Colonic mucosa (tissue), 4 donors: ENCODE data around the gene SYT1. TPM values are rescaled to one million over a fixed set of nuclear protein-coding genes. Genes with fewer than 3 reads are reported as not detected.

ENCODE experiments used
- DNase-seq: peaks from one replicate; pipeline ENCODE4 v3.0.0-alpha.2; 2020
- H3K27ac ChIP-seq: fragments of 200-600 bp; one replicate; pipeline ENCODE4 v1.8.0; 2021
- H3K27me3 ChIP-seq: fragments of 200-600 bp; one replicate; pipeline ENCODE4 v1.8.0; 2021
- H3K36me3 ChIP-seq: fragments of 200-600 bp; one replicate; pipeline ENCODE4 v1.8.0; 2021
- H3K4me1 ChIP-seq: fragments of 200-600 bp; one replicate; pipeline ENCODE4 v1.8.0; 2021; ENCODE audit warnings: mild to moderate bottlenecking
- H3K4me3 ChIP-seq: fragments of 200-600 bp; one replicate; pipeline ENCODE4 v1.8.0; 2021
- H3K9ac ChIP-seq, 2 donors: one replicate each; pipeline ENCODE4 v1.7.0; 2013; ENCODE audit warnings: control low read depth in 2 of 2, low read depth in 2 of 2, low read length in 2 of 2
- H3K9me3 ChIP-seq: fragments of 200-600 bp; one replicate; pipeline ENCODE4 v1.8.0; 2021
- CTCF ChIP-seq: fragments of 200-600 bp; IDR thresholded peaks from one replicate; pipeline ENCODE4 v1.8.0; 2022; ENCODE audit warnings: antibody characterized with exemption, mild to moderate bottlenecking
- intact Hi-C: fragments of 100-400 bp; cut with DNase I; formaldehyde crosslinking; loops from one replicate; pipeline ENCODE4 v1.14.1; 2022
- total RNA-seq, 2 donors: library from RNA; stranded (reverse); fragmentation: NEBNext Ultra II Directional in 1 of 2; extraction: Animal tissue kit (Norgen Biotek cat#: 25700) in 1 of 2; gene quantifications; one replicate each; pipeline ENCODE4 v1.2.1, GENCODE V29; 2021
- donor health status: healthy.
- donor health status: DM: no; HTN: no; CAD: no.
- donor health status: DM: no; HTN: no; CAD: no.

Gene SYT1
- total RNA-seq, 2 donors from 2014 or later, result 0.94 to 3.2 TPM

DNA sequence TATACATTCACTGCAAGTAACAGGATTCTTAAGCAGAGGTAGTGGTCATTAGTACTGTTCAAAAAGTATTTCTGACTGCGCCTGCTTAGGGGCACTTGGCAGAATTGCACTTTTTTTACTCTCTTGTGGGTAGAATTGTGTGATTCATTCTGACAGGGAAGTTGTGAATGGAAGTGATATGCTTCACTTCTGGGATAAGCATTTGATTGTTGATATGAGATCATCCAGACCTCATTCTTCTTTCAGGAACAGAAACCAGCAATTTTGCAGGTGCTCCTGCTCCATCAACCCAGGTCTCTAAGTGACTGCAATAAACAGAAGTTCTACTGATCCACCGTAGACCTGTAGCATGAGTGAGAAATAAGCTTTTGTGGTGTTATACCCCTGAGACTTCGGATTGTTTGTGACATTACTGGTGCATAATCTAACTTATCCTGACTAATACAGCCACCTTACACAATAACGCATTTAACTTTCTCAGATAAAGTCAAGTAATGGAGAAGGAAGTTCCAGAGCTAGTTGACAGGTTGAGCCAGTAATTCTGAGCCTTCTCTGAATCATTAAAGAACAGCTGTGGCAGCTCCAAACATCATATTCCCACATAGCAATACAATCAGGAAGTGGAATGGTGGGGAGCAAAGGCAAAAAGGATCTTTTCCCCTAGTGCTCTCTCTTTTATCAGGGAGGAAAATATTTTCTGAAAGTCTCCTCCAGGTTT is 387.9 kb downstream of the SYT1 start:
- Histone ChIP-seq H3K4me1 (no peaks in the 10 kb centered on the region), H3K9ac (no peak overlapping the region), H3K27me3 (no peaks in the 10 kb centered on the region), H3K27ac (no peak overlapping the region), H3K4me3 (no peak overlapping the region), H3K9me3 (no peaks in the 10 kb centered on the region), H3K36me3 (no peaks in the 10 kb centered on the region)
- no peak for TF ChIP-seq CTCF
- DNase-seq, result no peak
- intact Hi-C loops, result no loop called here

DNA sequence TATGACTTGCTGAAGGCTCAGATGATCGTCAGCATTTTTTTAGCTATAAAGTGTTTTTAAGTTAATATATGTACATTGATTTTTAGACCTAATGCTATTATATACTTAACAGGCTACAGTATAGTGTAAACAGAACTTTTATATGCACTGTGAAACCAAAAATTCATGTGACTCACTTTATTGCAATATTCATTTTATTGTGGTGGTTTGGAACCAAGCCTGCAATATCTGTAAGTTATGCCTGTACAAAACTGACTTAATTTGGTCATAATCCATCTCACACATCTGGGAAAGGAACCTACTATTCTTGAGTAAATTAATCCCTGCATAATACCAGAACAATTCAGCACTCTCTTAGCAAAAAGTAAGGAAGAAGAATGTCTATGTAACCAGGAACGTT is 390.7 kb downstream of the SYT1 start:
- no peaks in the 10 kb centered on the region for H3K4me1 ChIP-seq
- no peak overlapping the region for H3K27ac ChIP-seq
- no peak for TF ChIP-seq CTCF
- H3K9me3 ChIP-seq, result no peaks in the 10 kb centered on the region
- no peak overlapping the region for H3K4me3 ChIP-seq
- H3K9ac ChIP-seq, result no peak overlapping the region
- no peak for DNase-seq
- H3K27me3 ChIP-seq, result no peaks in the 10 kb centered on the region
- intact Hi-C loops, result no loop called here
- H3K36me3 ChIP-seq, result no peaks in the 10 kb centered on the region

GRCh38 chr12:79260923-79261322 is 396.3 kb downstream of the SYT1 start:
- no peak for TF ChIP-seq CTCF
- Histone ChIP-seq H3K9ac (no peak overlapping the region), H3K27ac (no peak overlapping the region)

GRCh38 chr12:79262938-79263337 is 398.4 kb downstream of the SYT1 start:
- no peak overlapping the region for H3K27ac ChIP-seq
- H3K4me1 ChIP-seq, result no peaks in the 10 kb centered on the region
- no peak overlapping the region for H3K9ac ChIP-seq
- no peak for DNase-seq
- no peak for TF ChIP-seq CTCF
- intact Hi-C loops, result no loop called here
- no peaks in the 10 kb centered on the region for H3K27me3 ChIP-seq
- no peaks in the 10 kb centered on the region for H3K9me3 ChIP-seq
- H3K4me3 ChIP-seq, result no peak overlapping the region
- H3K36me3 ChIP-seq, result no peaks in the 10 kb centered on the region

More at GRCh38 chr12:79260923-79261322, 396.3 kb downstream of the SYT1 start:
- no peaks in the 10 kb centered on the region for H3K4me1 ChIP-seq
- no peaks in the 10 kb centered on the region for H3K9me3 ChIP-seq
- intact Hi-C loops, result no loop called here
- no peaks in the 10 kb centered on the region for H3K27me3 ChIP-seq
- DNase-seq, result no peak
- no peaks in the 10 kb centered on the region for H3K36me3 ChIP-seq
- no peak overlapping the region for H3K4me3 ChIP-seq

DNA sequence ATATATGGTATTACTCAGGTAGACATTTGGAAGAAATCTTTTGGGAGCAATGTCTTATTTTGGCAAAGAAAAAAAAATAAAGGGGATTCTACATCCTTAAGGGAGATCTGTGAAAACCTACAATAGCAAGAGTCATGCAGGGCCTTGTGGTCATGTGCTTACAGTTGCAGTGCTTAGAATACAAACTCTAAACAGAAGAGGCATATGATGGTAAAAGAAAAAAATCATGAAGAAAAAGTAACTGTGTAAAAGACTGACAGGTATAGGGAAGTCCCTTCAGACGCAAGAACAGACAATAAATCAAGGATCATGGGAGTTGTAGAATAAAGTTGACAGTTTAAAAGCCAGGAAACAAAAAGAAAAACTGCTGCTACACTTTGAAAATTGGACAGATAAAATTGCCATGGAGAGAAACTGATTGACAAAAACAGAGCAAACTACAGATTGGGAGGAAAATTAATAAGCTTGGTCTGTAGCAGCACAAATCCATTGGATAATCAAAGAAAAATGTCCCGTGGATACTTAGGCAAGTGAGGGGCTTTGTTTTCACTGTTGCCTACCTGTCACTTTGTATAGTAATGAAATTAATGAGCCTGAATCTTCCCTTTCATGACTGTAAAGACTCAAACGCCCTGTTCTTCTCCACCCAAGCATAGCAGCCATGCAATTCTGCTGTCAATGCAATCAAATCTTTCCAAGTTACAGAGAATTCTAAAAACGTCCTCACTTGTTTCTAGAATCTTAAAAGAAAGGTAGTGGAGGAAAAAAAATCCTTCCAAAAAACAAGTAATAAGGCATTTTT is 402.0 kb downstream of the SYT1 start:
- no peak for DNase-seq
- H3K36me3 ChIP-seq, result no peaks in the 10 kb centered on the region

More for the DNA sequence above, 402.0 kb downstream of the SYT1 start:
- TF ChIP-seq CTCF, result no peak
- Histone ChIP-seq H3K9me3 (no peaks in the 10 kb centered on the region), H3K27me3 (no peaks in the 10 kb centered on the region), H3K4me3 (no peak overlapping the region), H3K27ac (no peak overlapping the region), H3K4me1 (no peaks in the 10 kb centered on the region), H3K9ac (no peak overlapping the region)
- intact Hi-C loops, result no loop called here
